Measurements from ENCODE around the gene OGFOD2.

The OGFOD2 gene

DNA sequence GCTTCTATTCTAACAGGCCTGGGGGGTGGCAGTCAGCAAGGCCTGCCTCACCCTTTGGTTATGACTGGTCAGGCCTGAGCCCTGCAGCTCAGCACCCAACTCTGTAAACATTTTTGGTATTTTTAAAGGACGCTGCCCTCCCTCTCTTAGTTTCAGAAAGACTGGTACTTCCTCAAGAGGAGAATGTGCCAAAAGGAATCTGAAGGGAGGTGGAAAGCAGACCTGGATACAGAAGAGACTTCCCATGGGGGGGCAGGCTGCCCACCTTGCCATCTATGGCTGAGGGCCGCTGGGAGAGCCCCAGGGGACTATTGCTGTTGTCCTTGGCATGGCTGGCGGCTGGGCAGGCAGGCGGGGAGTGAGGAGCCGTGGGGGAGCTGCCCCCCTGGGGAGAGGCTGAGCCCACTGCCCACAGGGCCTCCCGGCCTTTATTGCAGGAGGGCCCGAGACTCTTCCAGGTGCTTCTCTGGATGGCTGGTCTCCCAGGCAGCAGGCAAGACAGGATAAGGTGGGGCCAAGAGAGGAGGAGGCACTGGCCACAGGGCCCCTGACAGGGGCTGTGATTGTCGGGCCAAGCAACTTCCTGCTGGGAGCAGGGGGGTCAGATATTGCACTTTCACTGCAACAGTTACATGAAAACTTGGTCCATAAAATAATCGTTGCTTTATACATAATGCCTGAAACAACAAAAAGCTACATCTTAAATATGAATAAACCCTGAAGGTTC lies 8.9 kb downstream of the OGFOD2 start:
- TF ChIP-seq, protein P1, sequence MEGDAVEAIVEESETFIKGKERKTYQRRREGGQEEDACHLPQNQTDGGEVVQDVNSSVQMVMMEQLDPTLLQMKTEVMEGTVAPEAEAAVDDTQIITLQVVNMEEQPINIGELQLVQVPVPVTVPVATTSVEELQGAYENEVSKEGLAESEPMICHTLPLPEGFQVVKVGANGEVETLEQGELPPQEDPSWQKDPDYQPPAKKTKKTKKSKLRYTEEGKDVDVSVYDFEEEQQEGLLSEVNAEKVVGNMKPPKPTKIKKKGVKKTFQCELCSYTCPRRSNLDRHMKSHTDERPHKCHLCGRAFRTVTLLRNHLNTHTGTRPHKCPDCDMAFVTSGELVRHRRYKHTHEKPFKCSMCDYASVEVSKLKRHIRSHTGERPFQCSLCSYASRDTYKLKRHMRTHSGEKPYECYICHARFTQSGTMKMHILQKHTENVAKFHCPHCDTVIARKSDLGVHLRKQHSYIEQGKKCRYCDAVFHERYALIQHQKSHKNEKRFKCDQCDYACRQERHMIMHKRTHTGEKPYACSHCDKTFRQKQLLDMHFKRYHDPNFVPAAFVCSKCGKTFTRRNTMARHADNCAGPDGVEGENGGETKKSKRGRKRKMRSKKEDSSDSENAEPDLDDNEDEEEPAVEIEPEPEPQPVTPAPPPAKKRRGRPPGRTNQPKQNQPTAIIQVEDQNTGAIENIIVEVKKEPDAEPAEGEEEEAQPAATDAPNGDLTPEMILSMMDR (IDR thresholded peaks at IDR 0.05; ENCODE audit: extremely low read depth, insufficient read depth, missing control alignments), result no peak
- in situ Hi-C loops (cut with MboI; ENCODE audit: low pct_unique_long_range_greater_than_20kb, low sequenced_read_pairs, unreplicated experiment), result no loop called here
- no peak for DNase-seq (ENCODE audit: low spot score)

DNA sequence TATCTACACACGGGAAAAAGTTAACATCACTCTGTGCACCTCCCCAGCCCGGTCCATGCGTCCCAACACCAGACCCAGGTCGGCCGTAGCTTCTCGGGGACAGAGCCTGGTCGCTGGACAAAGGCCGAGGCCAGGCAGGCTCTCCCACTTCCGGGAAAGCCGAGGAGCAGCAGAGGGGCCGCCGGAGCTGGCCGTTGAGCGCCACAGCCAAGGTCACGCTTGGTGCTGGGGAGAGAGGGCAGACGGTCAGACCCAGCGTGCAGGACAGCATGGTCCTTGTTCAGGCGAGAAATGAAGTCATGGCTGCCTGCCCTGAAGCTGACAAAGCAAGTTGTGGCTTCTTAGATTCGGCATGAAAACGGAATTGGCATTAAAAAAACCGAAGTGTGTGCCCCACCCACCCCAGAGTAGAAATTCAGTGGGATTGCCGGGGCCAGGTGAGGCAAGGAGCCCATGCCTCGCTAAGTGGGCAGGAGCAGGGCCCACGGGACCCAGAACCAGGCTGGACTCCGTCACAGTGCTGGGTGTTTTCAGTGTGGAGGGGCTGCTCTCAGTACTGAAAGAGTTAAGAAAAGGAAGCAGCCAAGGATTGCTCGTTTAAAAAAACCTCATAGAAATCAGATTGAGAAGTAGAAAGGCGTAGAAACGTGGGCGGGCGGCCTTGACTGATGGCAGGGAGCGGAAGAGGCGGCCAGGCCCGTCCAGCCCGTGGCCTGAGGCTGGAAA lies 9.7 kb downstream of the OGFOD2 start:
- in situ Hi-C loops (cut with MboI; ENCODE audit: low pct_unique_long_range_greater_than_20kb, low sequenced_read_pairs, unreplicated experiment), result no loop called here
- DNase-seq (ENCODE audit: low spot score), result no peak
- TF ChIP-seq, protein P1 (IDR thresholded peaks at IDR 0.05; ENCODE audit: extremely low read depth, insufficient read depth, missing control alignments), result no peak

DNA sequence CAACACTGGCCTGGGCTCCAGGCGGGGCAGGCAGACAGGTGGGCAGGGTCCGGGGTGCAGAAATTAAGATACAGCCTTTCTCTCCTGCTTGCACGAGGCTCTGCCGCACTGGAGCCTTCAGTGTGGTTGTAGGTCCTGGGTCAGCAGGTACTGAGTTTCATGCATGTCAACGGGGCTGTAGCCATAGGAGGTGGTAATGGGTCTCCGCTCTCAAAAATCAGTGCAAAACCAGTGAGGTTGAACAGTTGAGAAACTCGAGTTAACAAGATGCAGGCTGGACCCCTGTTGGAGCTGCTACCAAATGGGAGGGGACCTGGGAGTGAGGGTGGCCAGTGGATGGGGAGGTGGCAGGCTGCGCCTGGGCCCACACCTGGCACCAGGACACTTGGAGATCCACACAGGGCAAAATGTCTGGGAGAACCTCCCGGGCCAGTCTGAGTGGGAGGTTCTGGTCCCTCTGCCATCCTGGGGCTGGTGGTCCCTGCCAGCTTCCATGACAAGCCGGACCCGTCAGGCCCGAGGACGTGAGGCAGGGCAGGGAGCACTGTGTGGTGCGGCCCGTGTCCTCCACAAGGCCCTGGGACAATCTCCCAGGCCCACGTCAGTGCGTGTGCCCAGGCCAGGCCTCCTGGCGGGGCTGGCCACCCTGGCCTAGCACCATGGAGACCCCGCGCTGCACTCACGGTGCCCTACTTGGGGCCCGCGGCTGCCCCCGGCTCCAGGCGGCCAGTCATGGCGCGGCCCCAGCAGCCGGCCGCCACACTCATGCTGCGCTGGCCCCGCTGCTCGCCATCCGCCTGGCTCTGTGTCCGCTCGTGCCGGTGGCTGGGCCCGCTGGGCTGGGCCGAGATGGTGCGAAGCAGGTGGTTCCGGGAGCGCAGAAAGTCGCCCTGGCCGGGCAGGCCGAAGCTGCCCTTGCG lies 10.6 kb downstream of the OGFOD2 start:
- DNase-seq (ENCODE audit: low spot score), result peak; percentile 35
- TF ChIP-seq, protein P1 (IDR thresholded peaks at IDR 0.05; ENCODE audit: extremely low read depth, insufficient read depth, missing control alignments), result no peak
- in situ Hi-C loops (cut with MboI; ENCODE audit: low pct_unique_long_range_greater_than_20kb, low sequenced_read_pairs, unreplicated experiment), result no loop called here

DNA sequence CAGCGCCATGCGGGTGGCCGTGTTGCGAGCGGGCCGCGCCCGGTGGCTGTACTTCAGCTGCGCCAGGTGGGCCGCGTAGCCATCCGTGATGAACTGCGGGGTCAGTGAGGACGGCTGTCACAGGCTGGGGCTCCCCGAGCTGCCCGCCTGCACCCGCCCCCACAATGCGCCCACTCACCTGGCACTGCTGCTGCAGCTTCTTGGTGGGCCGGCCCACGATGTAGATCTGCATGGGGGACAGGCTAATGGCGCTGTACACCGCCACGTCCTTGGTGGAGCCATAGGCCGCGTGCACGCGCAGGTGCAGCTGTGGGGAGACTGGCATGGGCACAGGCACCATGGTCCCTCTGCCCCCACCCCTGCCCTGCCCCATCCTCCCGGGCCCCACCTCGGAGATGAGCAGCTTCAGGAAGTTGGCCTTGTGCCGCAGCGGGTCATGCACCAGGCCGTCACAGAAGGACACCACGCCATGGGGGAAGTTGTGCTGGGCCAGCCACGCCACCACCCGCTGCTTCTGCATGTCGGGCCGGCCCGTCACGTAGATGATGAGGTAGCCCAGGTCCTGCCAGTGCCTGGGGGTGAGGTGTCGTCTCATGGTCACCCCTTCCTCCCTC lies 11.3 kb downstream of the OGFOD2 start:
- TF ChIP-seq, protein P1 (IDR thresholded peaks at IDR 0.05; ENCODE audit: extremely low read depth, insufficient read depth, missing control alignments), result no peak
- in situ Hi-C loops (cut with MboI; ENCODE audit: low pct_unique_long_range_greater_than_20kb, low sequenced_read_pairs, unreplicated experiment), result no loop called here
- no peak for DNase-seq (ENCODE audit: low spot score)

DNA sequence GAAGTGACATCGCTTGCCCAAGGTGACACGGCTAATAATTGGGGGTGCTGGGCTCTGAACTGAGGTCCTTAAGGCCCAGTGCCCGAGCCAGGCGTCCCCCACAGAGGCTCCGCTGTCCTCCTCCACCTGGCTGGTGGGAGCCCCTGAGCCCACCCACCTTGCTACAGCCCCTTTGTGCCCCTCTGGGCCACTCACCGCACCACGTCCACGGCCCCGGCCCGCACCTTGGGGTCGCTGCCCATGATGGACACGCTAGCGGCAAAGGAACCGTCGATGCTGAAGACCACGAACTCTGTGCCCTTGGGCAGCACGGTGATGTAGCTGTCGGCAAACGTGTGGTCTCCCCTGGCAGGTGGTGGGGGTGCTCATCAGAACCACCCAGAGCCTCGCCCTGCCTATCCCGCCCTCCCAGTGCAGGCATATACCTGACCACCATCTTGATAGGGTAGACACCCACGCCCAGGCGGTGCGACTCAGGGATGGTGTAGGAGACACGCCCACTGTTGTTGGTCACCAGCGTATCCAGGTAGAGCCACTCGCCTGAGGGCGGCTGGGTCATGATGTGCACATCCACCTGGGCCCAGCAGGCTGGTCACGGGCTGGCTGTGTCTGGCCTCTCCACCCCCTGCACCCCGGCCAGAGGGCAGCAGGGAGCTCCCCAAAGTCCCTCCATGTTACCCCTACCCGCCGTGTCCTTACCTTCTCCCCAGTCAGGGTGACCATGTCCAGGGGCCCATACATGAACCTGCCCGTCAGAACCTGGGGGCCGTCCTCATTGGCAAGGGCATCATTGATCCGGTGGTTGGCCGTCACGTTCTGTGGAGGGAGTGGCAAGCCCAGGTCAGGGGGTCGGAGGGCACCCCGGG lies 12.3 kb downstream of the OGFOD2 start:
- TF ChIP-seq, protein P1 (IDR thresholded peaks at IDR 0.05; ENCODE audit: extremely low read depth, insufficient read depth, missing control alignments), result no peak
- DNase-seq (ENCODE audit: low spot score), result no peak
- in situ Hi-C loops (cut with MboI; ENCODE audit: low pct_unique_long_range_greater_than_20kb, low sequenced_read_pairs, unreplicated experiment), result no loop called here
